HG03571 (cell line): ENCODE measurements around the gene PSMG3.

Experiments
- ATAC-seq: cut with Tn5 transposase; IDR thresholded peaks from one replicate; pipeline ENCODE4 v1.9.1; 2021; ENCODE audit not compliant: unreplicated experiment

Gene PSMG3

DNA sequence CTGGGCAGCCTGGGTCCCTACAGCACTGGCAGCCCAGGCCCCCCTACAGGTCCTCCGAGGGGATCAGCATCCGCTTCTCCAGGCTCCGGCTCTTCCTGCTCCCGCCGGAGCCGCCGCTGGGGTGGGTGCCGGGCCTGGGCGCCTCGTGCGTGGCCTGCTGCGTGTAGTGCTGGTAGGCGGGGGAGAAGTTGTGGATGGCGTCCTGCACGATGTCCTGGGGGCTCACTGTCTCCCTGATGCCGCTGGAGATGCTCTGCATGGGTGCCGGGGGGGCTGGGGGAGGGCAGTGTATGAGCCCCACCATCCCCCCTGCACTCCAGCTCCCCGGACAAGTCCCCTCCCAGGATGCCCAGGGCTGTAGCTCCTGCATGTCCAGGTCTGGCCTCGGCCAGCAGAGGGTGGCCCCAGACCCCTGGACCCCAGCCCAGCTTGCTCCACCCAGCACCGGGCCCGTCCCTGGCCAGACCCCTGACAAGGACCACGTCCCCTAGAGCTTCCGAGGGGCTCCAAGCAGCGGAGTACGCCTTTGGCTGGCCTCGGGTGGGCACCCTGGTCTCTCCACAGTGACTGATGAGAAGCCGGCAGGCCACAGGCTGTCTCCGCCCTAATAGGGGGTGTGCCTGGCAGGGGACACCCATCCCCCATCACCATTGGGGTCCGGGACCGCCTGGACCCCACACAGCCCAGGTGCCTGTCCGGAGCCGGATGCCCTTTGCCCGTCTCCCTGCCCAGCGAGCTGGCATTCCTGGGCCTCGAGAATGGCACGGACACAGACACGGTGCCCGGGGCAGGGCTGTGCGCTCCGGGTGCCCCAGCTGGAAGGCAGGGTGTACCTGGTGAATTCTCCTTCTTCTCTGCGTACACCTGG, 22.7 kb downstream of the PSMG3 start:
- no peak for ATAC-seq

DNA sequence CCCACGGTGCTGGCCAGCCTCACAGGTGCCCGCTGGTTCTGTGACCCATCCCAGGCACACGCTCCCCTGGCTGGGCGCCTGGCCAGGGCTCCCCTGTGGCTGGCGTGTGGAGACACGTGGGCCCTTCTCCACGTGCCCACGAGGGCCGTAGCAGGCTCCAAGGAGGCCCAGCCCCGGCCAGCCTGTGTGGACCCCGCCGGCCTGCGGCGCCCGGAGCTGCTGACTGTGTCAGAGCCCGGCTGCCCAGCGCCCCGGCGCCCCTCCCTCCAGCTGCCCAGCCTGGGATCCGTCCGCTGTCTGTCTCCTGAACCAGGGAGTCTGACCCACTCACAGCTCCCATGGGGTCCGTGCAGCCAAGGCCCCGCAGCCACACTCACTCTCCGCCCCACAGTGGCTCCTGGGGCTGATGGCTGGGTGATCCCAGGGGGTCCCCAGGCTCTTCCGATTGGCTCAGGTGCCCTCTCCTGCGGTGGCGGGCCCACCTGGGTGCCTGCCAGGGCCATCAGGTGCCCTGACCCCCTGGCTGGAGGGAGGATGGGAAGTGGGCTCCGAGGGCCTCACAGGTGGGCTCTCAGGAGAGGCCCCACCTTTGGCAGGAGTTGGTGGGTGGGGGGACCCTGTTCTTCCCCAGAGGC, 23.4 kb downstream of the PSMG3 start:
- no peak for ATAC-seq

DNA sequence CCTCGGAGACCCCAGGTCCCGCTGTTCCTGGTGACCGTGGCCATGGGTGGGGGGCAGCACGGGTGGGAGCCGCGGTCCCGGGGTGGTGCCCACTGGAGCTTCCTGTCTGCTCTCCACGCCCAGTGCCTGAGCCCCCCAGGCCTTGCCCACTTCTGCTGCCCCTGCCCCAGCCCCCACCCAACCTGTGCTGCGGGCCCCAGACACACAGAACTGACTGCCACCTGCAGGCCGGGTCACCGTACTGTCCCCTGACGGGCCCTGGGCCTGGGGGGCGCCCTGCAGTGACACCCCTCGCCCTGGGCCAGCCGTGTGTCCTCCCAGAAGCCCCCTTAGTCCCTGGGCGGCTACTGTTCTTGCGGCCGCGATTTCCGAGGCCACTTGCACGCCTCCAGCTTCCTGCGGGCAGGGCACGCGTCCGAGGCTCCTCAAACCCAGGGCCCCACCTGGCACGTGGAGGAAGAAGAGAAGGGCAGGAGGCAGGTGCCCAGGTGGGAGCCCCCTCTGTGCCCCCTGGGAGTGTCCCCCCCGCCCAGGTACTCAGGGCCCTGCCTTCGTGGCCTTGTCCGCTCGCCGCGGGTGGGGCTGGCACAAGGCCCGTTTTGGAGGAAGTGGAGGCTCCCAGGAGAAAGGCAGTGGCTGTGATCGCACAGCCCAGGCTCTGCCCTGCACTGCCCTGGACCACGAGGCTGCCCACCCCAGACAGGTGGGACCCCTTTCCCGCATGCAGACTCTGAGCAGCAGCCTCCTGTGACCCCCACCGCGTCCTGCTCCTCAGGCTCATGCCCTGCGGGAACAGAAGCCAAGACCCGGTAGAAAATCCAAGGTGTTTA, 24.2 kb downstream of the PSMG3 start:
- ATAC-seq: no peak

DNA sequence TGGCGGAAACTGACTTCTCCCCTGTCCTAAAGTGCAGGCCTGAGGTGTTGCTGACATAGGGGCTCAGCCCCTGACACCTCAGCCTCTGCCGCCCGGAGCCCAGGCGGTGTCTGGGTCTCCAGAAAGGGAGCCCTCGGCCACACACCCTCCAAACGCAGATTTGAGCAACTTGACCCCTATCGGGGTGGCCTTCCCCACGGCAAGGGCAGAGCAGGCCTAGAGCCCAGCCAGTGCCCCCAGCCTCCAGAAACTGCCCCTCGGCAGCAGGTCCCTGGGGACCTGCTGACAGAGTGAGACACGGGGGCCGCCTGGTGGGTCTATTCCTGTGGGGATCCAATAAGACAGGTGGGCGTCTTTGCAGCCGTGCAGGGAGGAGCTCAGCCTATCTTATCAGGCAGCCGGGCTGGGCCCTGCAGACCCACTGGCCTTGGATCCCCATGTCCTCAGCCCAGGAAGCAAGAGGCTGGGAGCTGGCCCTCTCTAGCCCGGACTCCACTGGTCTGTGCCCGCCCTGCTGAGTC, 24.9 kb downstream of the PSMG3 start:
- ATAC-seq: no peak

DNA sequence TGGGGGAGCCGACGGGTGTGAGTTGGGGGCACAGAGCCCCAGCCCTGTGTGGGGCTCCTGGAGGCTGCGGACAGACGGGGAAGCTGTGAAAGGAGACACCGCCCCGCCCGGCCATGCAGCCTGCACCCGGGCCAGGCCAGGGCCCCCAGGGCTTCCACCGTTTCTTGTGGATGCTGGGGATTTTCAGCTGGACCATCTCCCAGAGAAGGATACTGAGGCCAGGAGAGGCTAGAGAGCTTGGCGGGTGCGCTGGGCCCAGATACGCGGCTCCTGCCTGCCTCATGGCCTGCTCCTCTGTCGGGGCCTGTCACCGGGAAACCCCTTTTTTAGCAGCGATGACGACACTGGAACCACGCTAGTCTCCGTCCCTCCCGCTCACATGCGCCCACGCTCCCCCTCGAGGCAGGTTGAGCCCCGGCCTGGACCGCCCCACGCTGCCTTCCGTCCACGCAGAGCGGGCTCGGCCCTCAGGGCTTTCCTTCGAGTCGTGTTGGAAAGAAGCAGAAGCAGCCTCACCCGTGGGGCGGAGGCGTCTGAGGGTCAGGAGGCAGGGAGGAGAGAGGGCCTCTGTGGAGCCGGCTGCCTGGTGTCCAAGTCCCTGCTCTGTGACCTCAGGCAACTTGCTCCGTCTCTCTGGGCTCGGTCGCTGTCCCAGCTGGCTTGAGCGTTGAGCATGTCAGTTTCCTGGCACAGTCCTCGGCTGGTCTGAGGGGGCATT, 25.5 kb downstream of the PSMG3 start:
- no peak for ATAC-seq

DNA sequence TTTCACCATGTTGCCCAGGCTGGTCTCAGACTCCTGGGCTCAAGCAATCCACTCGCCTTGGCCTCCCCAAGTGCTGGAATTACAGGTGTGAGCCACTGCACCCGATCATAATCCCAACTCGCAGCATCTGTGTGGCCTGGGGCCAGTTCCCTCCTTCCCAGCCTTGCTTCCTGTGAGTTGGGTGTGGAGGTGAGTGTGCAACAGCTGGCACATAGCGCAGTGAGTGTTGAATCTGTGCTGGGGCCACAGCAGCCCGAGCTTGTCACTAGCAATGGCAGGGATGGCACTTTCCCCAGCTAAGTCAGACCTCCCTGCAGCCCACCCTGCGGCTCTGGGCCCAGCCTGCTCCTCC, 26.0 kb downstream of the PSMG3 start:
- no peak for ATAC-seq

DNA sequence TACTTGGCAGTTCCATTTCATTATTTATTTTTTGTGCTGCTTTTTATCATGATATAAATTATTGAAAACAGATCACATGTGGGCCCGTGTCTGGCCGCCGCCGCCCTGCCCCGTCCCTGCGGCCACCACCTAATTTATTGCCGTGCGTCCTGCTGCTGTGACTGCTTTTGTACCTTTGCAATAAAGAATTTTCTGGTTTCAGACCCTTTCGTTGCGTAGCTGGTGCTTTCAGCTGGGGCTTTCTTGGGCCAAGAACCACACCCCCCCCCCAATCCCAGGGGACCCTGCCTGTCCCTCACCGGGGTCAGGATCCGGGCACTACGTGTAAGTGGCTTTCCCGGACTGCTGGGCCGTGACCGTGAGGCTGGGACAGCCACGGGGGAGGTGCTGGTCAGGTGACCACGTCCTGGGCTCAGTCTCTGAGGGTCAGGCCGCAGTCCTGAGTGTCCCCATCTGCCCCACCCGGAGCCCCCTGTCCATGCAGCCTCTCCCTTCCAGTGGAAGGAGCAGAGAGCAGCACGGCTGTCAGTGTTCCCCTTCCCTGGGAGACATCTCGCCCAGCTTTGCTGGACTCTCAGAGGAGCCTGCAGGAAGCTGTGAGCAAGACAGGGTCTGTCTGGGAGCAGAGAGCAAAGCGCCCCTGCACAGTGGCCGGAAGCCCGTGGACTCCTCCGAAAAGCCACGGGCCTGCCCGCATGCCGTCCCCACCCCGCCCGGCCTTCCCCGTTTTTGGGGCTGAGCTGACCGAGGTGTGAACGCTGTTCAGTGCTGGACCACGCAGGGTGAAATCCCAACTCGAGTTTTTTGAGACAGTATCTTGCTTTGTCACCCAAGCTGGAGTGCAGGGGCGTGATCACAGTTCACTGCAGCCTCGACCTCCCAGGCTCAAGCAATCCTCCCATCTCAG, 26.7 kb downstream of the PSMG3 start:
- no peak for ATAC-seq

DNA sequence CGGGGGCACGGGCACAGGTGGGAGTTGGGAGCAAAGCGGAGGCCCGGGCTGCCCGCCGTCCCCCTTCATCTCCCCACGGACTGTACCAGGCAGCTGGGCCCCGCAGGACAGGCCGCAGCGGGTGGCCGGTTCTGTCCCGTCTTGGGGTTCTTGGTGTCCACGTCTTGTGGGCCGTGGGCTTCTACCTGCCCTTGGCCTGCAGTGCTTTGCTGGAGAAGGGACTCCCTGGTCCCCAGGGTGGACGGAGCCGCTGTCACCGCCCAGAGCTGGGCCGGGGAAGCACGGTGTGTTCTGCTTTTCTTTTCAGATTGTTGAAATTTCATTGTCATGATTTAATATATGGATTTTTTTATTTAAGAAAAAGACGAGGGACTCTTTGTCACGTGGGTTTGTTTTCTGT, 27.5 kb downstream of the PSMG3 start:
- ATAC-seq: no peak

DNA sequence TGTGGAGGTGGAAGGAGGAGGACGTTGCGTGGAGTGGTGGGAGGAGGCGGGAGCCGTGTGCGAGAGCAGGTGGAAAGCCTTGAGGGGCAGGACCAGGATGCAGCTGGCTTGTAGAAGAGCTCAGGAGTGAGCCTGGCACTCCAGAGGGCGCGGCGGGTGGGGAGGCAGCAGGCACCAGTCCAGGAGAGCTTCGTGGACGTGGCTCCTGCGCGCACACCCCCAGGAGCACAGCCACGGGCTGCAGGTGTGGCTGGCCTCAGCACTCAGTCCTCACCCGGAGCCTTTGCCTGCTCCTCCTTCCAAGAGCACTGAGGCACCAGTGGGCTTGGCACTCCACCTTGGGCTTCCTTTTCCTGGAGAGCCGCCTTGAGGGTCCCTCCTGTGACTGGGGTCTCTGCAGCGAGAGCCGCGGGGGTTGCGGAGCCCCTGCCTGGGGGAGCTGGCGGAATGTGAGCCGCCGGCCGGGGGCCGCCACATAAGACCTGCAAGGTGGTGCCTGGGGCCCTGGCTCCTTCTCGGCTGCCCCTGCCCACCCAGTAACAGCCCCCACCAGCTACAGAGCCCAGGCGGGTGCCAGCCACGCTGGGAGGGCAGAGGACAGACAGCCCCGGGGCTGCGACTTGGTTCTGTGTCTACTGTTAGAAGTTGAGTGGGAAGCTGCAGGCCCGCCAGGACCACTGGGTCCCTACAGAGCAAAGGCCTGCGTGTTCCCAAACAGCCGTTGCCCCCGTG, 28.2 kb downstream of the PSMG3 start:
- no peak for ATAC-seq

DNA sequence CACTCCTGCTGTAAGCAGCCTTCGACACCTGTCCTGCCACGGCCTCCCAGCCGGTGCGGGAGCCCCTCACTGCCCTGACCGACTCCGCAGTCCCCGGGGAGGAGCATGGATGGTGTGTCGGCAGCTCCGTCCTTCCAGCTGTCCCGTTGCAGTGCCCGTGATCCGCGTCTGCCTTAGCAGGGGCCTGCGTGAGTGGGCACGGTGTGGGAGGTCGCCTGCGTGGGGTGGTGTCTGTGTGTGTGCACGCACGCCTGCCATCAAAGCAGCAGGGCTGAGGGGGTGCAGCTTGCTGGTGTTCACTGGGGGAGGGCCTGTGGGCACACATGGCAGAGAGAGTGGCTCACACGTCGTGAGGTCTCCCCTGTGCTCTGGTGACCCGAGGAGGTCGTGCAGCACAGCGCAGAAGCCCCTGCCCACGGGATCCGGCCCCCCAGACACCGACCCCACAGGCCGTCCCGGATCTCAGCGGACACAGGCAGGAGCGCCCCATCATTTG, 29.0 kb downstream of the PSMG3 start:
- ATAC-seq: no peak

DNA sequence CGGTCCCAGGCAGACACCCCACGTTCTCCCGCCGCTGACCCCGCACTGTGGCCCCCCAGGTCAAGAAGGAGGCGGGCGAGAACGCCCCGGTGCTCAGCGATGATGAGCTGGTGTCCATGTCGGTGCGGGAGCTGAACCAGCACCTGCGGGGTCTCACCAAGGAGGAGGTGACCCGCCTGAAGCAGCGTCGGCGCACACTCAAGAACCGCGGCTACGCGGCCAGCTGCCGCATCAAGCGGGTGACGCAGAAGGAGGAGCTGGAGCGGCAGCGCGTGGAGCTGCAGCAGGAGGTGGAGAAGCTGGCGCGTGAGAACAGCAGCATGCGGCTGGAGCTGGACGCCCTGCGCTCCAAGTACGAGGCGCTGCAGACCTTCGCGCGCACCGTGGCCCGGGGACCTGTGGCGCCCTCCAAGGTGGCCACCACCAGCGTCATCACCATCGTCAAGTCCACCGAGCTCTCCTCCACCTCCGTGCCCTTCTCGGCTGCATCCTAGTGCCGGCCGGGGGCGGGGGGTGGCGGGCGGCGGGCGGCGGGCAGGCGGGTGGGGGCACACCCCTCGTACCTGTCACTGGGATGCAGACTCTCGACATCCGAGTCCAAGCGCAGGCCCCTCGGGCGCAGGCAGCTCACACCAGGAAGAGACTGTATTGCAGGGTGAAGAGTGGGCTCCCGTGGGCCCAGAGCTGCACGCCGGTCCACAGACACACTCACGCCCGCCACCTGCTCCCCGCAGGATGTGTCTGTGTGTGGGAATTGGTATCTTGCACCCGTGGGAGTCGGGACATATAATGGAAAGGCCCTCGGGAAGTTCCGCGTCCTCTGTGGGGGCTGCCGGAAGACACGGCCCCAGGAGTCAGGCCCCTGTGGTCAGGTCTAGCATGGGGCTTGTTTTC, 29.7 kb downstream of the PSMG3 start:
- ATAC-seq: no peak

DNA sequence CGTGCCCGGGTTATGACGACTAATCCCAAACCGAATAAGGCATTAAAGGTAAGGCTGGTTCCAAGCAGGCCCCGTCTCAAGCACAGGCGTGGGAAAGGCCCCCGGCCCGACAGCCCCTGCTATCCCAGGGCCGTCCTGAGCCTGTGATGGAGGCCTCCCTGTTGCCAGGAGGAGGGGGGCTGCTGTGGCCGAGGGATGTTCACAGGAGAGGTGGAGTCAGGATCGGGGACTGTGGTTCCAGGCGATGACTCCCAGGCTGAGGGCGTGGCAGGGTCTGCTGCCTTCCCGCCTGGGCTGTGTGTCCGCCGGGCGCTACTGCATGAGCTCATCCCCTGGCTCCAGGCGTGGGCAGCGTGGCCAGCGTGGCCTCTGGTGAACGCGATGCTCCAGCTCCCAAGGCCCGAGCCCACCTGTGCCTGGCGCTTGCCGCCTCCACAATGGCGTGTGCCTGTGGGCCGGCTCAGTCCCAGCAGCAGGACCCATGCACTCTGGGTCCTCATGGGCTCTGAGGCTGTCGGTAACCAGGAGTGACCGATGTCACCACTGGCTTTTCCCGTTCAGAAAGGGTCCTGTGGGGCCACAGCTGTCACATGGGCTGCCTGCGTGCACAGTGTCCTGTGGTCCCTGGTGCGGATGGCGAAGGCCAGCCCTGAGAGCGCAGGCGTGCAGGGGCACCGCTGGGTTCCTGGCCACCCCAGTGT, 30.5 kb downstream of the PSMG3 start:
- ATAC-seq: no peak

DNA sequence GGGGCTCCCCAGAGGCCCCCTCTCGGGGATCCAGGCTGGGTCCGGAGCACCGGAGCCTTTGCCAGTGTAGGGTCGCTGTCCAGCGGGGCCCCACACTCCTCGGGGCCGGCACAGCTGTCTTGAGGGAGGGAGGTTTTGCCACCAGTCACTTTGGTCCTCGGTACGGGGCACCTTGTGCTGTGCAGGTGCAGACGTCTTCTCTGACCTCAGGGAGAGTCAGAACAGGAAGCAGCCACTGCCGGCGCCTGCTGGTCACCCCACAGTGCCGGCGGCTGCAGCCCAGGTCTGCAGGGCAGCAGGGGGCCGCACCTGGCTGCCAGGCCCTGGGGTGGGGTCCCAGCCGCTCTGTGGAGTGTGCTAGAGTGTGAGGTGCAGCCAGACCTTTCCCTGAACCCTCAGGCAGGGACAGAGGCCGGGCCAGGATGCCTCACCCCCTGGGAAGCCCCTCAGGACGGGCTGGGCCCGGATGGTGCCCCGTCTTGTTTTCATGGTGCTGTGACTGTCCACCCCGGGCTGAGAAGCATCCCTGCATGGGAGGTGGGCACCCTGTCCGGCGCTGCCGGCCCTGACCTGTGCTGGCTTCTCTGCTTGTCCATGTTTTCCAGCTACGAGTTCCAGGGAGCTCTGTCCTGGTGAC, 31.2 kb downstream of the PSMG3 start:
- no peak for ATAC-seq

DNA sequence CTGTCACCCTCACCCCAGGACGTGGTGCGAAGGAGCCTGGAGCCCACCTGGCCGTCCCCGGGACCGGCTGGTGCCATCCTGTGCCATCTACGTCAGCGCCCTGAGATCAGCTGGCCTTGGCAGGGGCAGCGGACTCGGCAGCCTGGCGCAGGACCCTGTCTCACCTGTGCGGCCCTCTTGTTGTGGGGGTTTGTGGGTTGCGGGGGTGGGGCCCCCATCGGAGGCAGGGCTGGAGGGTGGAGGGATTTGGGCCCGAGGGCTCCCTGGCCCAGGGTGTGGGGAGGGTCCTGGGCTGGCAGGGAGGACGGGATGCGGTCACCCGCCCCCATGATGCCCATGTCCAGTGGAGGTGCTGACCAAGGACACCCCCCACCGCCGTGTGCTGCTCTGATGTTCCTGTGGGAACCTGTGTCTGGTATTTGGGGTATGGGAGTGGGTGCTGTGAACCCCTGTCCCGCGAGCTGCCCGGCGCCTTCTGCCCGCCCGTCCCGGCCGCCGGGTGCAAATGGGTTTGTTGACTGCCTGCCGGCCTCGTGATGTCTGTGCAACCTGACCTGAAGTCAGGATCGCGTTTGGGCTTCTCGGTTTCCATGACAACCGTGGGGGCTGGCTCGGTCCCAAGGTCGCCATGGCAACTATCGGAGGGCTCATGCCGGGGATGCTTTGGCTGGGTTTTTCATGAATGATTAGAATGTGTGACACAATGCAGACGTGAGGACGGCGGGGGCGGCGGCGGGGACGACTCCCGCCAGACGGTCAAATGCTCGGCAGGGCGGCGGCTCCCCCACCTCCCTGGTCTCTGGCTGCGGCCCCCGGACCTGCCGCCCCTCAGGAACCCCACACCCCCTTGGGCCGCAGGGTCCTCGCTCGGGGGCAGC, 32.1 kb downstream of the PSMG3 start:
- no peak for ATAC-seq

DNA sequence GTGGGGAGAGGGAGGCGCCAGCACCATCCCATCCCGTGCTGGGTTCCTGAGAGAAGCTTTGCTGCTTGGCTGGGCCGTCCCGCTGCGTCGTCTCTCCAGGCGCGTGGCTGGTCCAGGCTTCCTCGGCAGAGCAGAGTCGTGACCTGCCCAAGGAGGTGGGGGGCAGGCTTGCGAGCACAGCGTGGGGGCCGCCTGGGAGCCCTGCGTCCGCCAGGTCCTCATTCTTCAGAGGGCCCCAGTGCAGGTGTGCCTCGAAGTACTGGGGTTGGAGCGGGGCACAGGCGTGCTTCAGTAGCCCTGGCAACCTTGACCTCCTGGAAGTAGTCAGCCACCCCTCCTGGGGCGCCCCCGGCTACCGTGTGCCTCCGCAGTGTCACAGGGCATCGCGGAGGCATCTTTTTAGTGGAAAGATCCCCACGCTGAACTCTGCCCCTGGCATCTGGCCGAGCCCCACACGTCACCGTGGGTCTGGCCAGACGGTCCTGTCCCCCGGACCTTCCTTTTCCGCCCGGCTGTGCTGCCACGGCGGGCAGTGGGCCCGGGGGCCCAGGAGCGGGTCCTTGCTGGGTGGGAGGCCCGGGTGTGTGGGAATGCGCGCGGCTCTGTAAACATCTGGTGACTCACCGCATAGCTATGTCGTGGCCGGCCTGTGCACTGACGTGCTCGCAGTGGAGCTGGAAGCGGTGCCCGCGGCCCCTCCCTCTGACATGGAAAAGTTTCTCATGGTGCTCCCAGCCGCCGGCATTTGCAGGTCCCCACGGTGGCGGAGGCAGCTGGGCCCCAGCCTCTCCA, 32.9 kb downstream of the PSMG3 start:
- no peak for ATAC-seq
